Muscle of leg (tissue), 16 donors: ENCODE measurements around the gene GPA33. TPM values are rescaled to one million over a fixed set of nuclear protein-coding genes. Genes with fewer than 3 reads are reported as not detected.

ENCODE experiments used
- DNase-seq: peaks from one replicate; pipeline ENCODE4 v3.0.0; 2013
- H3K27ac ChIP-seq: one replicate; pipeline ENCODE4 v1.5.1; 2013; ENCODE audit warnings: mild to moderate bottlenecking, low read length, control low read depth
- H3K27me3 ChIP-seq: one replicate; pipeline ENCODE4 v1.6.1; 2013; ENCODE audit warnings: low read length; ENCODE audit not compliant: control insufficient read depth, insufficient read depth
- H3K36me3 ChIP-seq: one replicate; pipeline ENCODE4 v1.6.1; 2013; ENCODE audit warnings: low read length; ENCODE audit not compliant: control insufficient read depth, insufficient read depth
- H3K4me1 ChIP-seq: one replicate; pipeline ENCODE4 v1.6.1; 2013; ENCODE audit warnings: low read length; ENCODE audit not compliant: control insufficient read depth, insufficient read depth
- H3K4me3 ChIP-seq: one replicate; pipeline ENCODE4 v1.5.1; 2013; ENCODE audit warnings: low read length, control low read depth
- H3K9me3 ChIP-seq: replicated peaks from 2 replicates; pipeline ENCODE4 v1.6.1; 2013; ENCODE audit warnings: low read depth, low read length; ENCODE audit not compliant: control insufficient read depth
- WGBS: methylation state at CpG from one replicate; pipeline ENCODE4 v1.1.5; 2013; ENCODE audit warnings: missing lambda C conversion rate; ENCODE audit not compliant: insufficient coverage; 5-methylcytosine and 5-hydroxymethylcytosine counted together
- long read RNA-seq, 11 donors: transcript quantifications; one replicate each; lab custom pipeline, GENCODE V29; 2026
- polyA plus RNA-seq, 8 donors: library from polyadenylated mRNA; unstranded; fragments of 120-200 nt; gene quantifications; one replicate each; pipeline versions ENCODE4 v1.2.1 to v1.2.3, GENCODE V29; 2013; ENCODE audit warnings: inconsistent platforms in 1 of 8, low replicate concordance in 1 of 8; ENCODE audit not compliant: insufficient read length in 8 of 8, insufficient read depth in 1 of 8
- total RNA-seq: library from RNA; stranded (reverse); fragments of 120-200 nt; gene quantifications from one replicate; pipeline ENCODE4 v1.2.4, GENCODE V29; 2013

GPA33 gene
- total RNA-seq (0.04 TPM), polyA plus RNA-seq (1 to 10 TPM in 1 of 8 donors, under 1 TPM in 6, not detected in 1; 0.07 to 3.7 (median 0.12) TPM)
- long read RNA-seq, donor 1 = 0 reads
- long read RNA-seq, donor 2 = 0 reads
- long read RNA-seq, donor 3, partial matches to known transcripts = 27 of 27 reads
- long read RNA-seq, donor 3, other reads (novel, unspliced or antisense) = 0 of 27 reads
- long read RNA-seq, donor 4 = 0 reads
- long read RNA-seq, donor 5, partial matches to known transcripts = 28 of 63 reads
- long read RNA-seq, donor 5, other reads (novel, unspliced or antisense) = 35 of 63 reads
- long read RNA-seq, donor 6 = 0 reads
- long read RNA-seq, donor 7 = 0 reads
- long read RNA-seq, donor 8 = 0 reads
- long read RNA-seq, donor 9 = 0 reads
- long read RNA-seq, donor 10 = 0 reads
- long read RNA-seq, donor 11, partial matches to known transcripts = 0 of 7 reads
- long read RNA-seq, donor 11, other reads (novel, unspliced or antisense) = 7 of 7 reads

- no peak within 1 kb of the TSS for H3K4me3 ChIP-seq
- H3K4me1 ChIP-seq = peaks cover 33% of the 10 kb centered on the region
- peak; percentile 60 for DNase-seq
- no peaks in the 10 kb centered on the region for H3K36me3 ChIP-seq
- no peak within 1 kb of the TSS for H3K27ac ChIP-seq
- no peaks in the 10 kb centered on the region for H3K9me3 ChIP-seq
- WGBS = no CpG with 5 or more reads among the region's 1 CpG
- H3K27me3 ChIP-seq = no peaks in the 10 kb centered on the region
These were observed at the start of gene GPA33 for GRCh38 chr1:167090314-167090942. Gene GPA33, minus strand, starts transcription at chr1:167090377. Its CDS starts 90 bp downstream, at chr1:167090287.

GRCh38 chr1:167138703-167139102, 48.5 kb upstream of the GPA33 start:
- H3K4me1 ChIP-seq = no peaks in the 10 kb centered on the region

GRCh38 chr1:167137793-167138510, 47.8 kb upstream of the GPA33 start:
- Histone ChIP-seq H3K27ac (no peak overlapping the region), H3K27me3 (no peaks in the 10 kb centered on the region), H3K4me1 (no peaks in the 10 kb centered on the region), H3K4me3 (no peak overlapping the region), H3K36me3 (no peaks in the 10 kb centered on the region), H3K9me3 (no peaks in the 10 kb centered on the region)
- no peak for DNase-seq
- 42% methylated on average over 3 of the region's 3 CpGs for WGBS

More at GRCh38 chr1:167138703-167139102, 48.5 kb upstream of the GPA33 start:
- no peak for DNase-seq
- no peaks in the 10 kb centered on the region for H3K9me3 ChIP-seq
- no CpG with 5 or more reads among the region's 1 CpG for WGBS
- H3K27me3 ChIP-seq = no peaks in the 10 kb centered on the region
- H3K36me3 ChIP-seq = no peaks in the 10 kb centered on the region
- H3K27ac ChIP-seq = no peak overlapping the region
- no peak overlapping the region for H3K4me3 ChIP-seq

GRCh38 chr1:167137332-167137781, 47.2 kb upstream of the GPA33 start:
- no CpG with 5 or more reads among the region's 6 CpGs for WGBS
- Histone ChIP-seq H3K9me3 (no peaks in the 10 kb centered on the region), H3K27me3 (no peaks in the 10 kb centered on the region), H3K4me1 (no peaks in the 10 kb centered on the region), H3K27ac (no peak overlapping the region), H3K36me3 (no peaks in the 10 kb centered on the region), H3K4me3 (no peak overlapping the region)
- DNase-seq = no peak

- DNase-seq = no peak
- H3K27me3 ChIP-seq = no peaks in the 10 kb centered on the region
- WGBS = no CpG with 5 or more reads among the region's 2 CpGs
- no peak overlapping the region for H3K27ac ChIP-seq
- no peak overlapping the region for H3K4me3 ChIP-seq
- H3K4me1 ChIP-seq = no peaks in the 10 kb centered on the region
- no peaks in the 10 kb centered on the region for H3K36me3 ChIP-seq
- no peaks in the 10 kb centered on the region for H3K9me3 ChIP-seq
These were observed 46.6 kb upstream of the GPA33 start for GRCh38 chr1:167136806-167137205.

- 25% methylated on average over 2 of the region's 2 CpGs for WGBS
- Histone ChIP-seq H3K4me3 (no peak overlapping the region), H3K27ac (no peak overlapping the region), H3K4me1 (no peaks in the 10 kb centered on the region), H3K9me3 (no peaks in the 10 kb centered on the region), H3K36me3 (no peaks in the 10 kb centered on the region), H3K27me3 (no peaks in the 10 kb centered on the region)
- DNase-seq = peak; percentile 33
These were observed 46.0 kb upstream of the GPA33 start for GRCh38 chr1:167136191-167136614.

GRCh38 chr1:167135281-167135840, 45.2 kb upstream of the GPA33 start:
- Histone ChIP-seq H3K36me3 (no peaks in the 10 kb centered on the region), H3K4me3 (no peak overlapping the region), H3K4me1 (no peaks in the 10 kb centered on the region), H3K27me3 (no peaks in the 10 kb centered on the region), H3K9me3 (no peaks in the 10 kb centered on the region), H3K27ac (no peak overlapping the region)
- DNase-seq = no peak
- WGBS = 77% methylated on average over 2 of the region's 4 CpGs

GRCh38 chr1:167132301-167133010, 42.3 kb upstream of the GPA33 start:
- Histone ChIP-seq H3K4me3 (no peak overlapping the region), H3K27me3 (no peaks in the 10 kb centered on the region), H3K27ac (no peak overlapping the region), H3K4me1 (no peaks in the 10 kb centered on the region), H3K9me3 (no peaks in the 10 kb centered on the region), H3K36me3 (peaks cover 12% of the 10 kb centered on the region)
- DNase-seq = no peak
- WGBS = 51% methylated on average over 2 of the region's 8 CpGs

GRCh38 chr1:167130829-167131510, 40.8 kb upstream of the GPA33 start:
- no peaks in the 10 kb centered on the region for H3K9me3 ChIP-seq
- peaks cover 25% of the 10 kb centered on the region for H3K36me3 ChIP-seq
- no peaks in the 10 kb centered on the region for H3K27me3 ChIP-seq
- no peak overlapping the region for H3K27ac ChIP-seq
- no peak overlapping the region for H3K4me3 ChIP-seq
- no peak for DNase-seq
- no peaks in the 10 kb centered on the region for H3K4me1 ChIP-seq
- no CpG with 5 or more reads among the region's 4 CpGs for WGBS
